Adrenal gland (tissue), 5 donors: ENCODE results near the gene TRIO.

ENCODE experiments used
- CTCF ChIP-seq, 6 experiments: fragments of 450-650 bp in 4 of 6; fragments of 200-600 bp in 2 of 6; sonication (generic) in 1 of 6; IDR thresholded peaks; 1 replicate in 5 of 6; 2 replicates in 1 of 6; pipeline versions ENCODE4 v1.5.1 to v1.8.0; 2016 to 2021; ENCODE audit warnings: antibody characterized with exemption in 6 of 6, mild to moderate bottlenecking in 2 of 6, moderate library complexity in 1 of 6
- POLR2A ChIP-seq, 2 donors: fragments of 450-650 bp; IDR thresholded peaks; one replicate each; pipeline ENCODE4 v1.6.1; 2017; ENCODE audit warnings: antibody characterized with exemption in 2 of 2, mild to moderate bottlenecking in 2 of 2, moderate library complexity in 1 of 2
- donor health status: DM: no; HTN: no; CAD: no.

GRCh38 chr5:14463629-14464028 is 320.5 kb downstream of the TRIO start:
- no peak for TF ChIP-seq CTCF (IDR thresholded peaks at IDR 0.05)
- no peak for TF ChIP-seq POLR2A (IDR thresholded peaks at IDR 0.05)
